Activated CD4-positive, alpha-beta T cell treated with anti-CD3 and anti-CD28 coated beads for 24 hours (primary cell): Measurements from ENCODE around the gene HEPHL1.
"Not testable (repeated sequence)": the region's sequence is repeated elsewhere in the genome, so short reads cannot be mapped to it uniquely, and the experiment has no call there.

Experiments used
- DNase-seq, 2 donors: peaks; one replicate each; pipeline ENCODE4 v3.0.0-alpha.2; 2020; ENCODE audit warnings: low read depth in 2 of 2

HEPHL1 gene

GRCh38 chr11:94150704-94151685 is 129.8 kb downstream of the HEPHL1 start:
- DNase-seq = no peak

GRCh38 chr11:94151903-94152677 is 130.9 kb downstream of the HEPHL1 start:
- no peak for DNase-seq

GRCh38 chr11:94152678-94153065 is 131.5 kb downstream of the HEPHL1 start:
- no peak for DNase-seq

GRCh38 chr11:94153320-94153719 is 132.2 kb downstream of the HEPHL1 start:
- no peak for DNase-seq

GRCh38 chr11:94154095-94154856 is 133.1 kb downstream of the HEPHL1 start:
- no peak for DNase-seq

- not testable (repeated sequence) for DNase-seq
Observed at GRCh38 chr11:94157339-94157738, 136.2 kb downstream of the HEPHL1 start.
